CD4-positive, alpha-beta T cell treated with Interleukin-4 for 1 hour (primary cell): ENCODE results near the gene B4GALT3.

Source experiments
- DNase-seq, 2 donors: peaks; one replicate each; pipeline ENCODE4 v3.0.0-alpha.2; 2020 to 2022

B4GALT3 gene

GRCh38 chr1:161201836-161202712, 24.8 kb upstream of the B4GALT3 start, which contains the start of gene NDUFS2:
TSS of gene NDUFS2 (plus strand) at chr1:161202367. CDS start at chr1:161202386, 19 bp downstream.
- peak; percentile 98 for DNase-seq

- DNase-seq: no peak
Observed at GRCh38 chr1:161200992-161201835, 23.9 kb upstream of the B4GALT3 start.

- peak in 1 of 2 donors; percentile 53 for DNase-seq
Observed at GRCh38 chr1:161200421-161200991, 23.2 kb upstream of the B4GALT3 start.

- no peak for DNase-seq
Observed at GRCh38 chr1:161199506-161200139, 22.3 kb upstream of the B4GALT3 start.

GRCh38 chr1:161198897-161199431, 21.7 kb upstream of the B4GALT3 start, which contains the start of gene ADAMTS4:
TSS of gene ADAMTS4 (minus strand) at chr1:161199054. CDS start at chr1:161198627, 427 bp downstream.
- no peak for DNase-seq

GRCh38 chr1:161198194-161198896, 21.0 kb upstream of the B4GALT3 start:
- no peak for DNase-seq

- no peak for DNase-seq
Observed at GRCh38 chr1:161197560-161198193, 20.4 kb upstream of the B4GALT3 start.

GRCh38 chr1:161196521-161197451, 19.5 kb upstream of the B4GALT3 start:
- no peak for DNase-seq

GRCh38 chr1:161196111-161196510, 18.8 kb upstream of the B4GALT3 start:
- DNase-seq: no peak

GRCh38 chr1:161195171-161195570, 17.9 kb upstream of the B4GALT3 start:
- DNase-seq: no peak

- no peak for DNase-seq
Observed at GRCh38 chr1:161193561-161194235, 16.4 kb upstream of the B4GALT3 start.

GRCh38 chr1:161192476-161193465, 15.5 kb upstream of the B4GALT3 start:
- DNase-seq: peak; percentile 80 to 84

- no peak for DNase-seq
Observed at GRCh38 chr1:161191971-161192370, 14.7 kb upstream of the B4GALT3 start.

GRCh38 chr1:161190962-161191521, 13.7 kb upstream of the B4GALT3 start:
- no peak for DNase-seq

GRCh38 chr1:161189036-161189435, 11.7 kb upstream of the B4GALT3 start:
- DNase-seq: no peak

- DNase-seq: no peak
Observed at GRCh38 chr1:161188381-161188780, 11.1 kb upstream of the B4GALT3 start.

GRCh38 chr1:161187311-161187710, 10.0 kb upstream of the B4GALT3 start:
- DNase-seq: no peak
